ENCODE results near the gene AQP4. TPM values are rescaled to one million over a fixed set of nuclear protein-coding genes. Genes with fewer than 3 reads are reported as not detected.

Gene AQP4
- total RNA-seq, 1 donor from 2014 or later, result under 0.01 TPM

GRCh38 chr18:26840965-26841364 is 24.5 kb downstream of the AQP4 start:
- no peak for DNase-seq (ENCODE audit: low read depth)
- no peaks in the 10 kb centered on the region for H3K27me3 ChIP-seq (ENCODE audit: control insufficient read depth, insufficient read depth, low read length)
- no peak for TF ChIP-seq CTCF (IDR thresholded peaks at IDR 0.05; ENCODE audit: insufficient read depth, low read length, poor library complexity, severe bottlenecking)
- H3K4me3 ChIP-seq (ENCODE audit: low read depth, low read length), result no peak overlapping the region
- no peaks in the 10 kb centered on the region for H3K36me3 ChIP-seq (ENCODE audit: control insufficient read depth, insufficient read depth, low read length)

DNA sequence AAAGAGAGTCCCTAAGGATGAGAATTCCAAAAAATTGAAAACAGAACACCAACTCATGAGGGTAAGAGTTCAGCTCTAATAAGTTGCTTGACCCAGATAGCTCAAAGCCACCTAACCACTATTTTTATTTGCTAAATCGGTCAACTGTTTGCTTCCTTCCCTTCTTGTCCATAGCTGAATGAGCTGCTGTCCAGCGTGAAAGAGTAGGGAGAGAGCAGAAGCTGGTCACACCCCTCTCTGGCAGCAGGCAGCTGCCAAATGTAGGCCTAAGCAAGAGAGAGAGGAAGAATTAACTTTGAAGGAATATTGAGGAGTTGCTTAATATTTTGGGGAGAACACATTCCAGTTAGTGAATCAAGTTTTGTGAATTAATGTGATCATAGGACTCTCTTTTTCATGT is 25.9 kb downstream of the AQP4 start:
- H3K27me3 ChIP-seq (ENCODE audit: control insufficient read depth, insufficient read depth, low read length), result no peaks in the 10 kb centered on the region
- H3K36me3 ChIP-seq (ENCODE audit: control insufficient read depth, insufficient read depth, low read length), result no peaks in the 10 kb centered on the region
- TF ChIP-seq CTCF (IDR thresholded peaks at IDR 0.05; ENCODE audit: insufficient read depth, low read length, poor library complexity, severe bottlenecking), result no peak
- no peak for DNase-seq (ENCODE audit: low read depth)
- H3K4me3 ChIP-seq (ENCODE audit: low read depth, low read length), result no peak overlapping the region

DNA sequence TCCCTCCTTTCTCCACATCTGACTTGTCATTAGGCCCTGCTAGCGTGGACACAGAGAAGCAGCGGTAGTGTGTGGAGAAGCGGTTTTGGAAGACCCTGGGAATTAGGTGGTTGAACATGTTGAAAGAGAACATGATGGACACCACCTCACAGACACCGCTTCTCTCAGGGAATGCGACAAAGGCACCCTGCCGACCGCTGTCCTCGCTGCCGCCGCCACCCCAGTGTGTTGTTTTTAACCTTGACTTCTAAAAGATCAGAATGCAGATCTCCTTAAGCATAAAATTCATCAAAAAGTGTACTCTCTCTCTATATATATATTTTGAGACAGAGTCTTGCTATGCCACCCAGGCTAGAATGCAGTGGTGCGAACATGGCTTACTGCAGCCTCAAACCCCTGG is 33.2 kb downstream of the AQP4 start:
- Histone ChIP-seq H3K4me3 (ENCODE audit: low read depth, low read length) (no peak overlapping the region), H3K27me3 (ENCODE audit: control insufficient read depth, insufficient read depth, low read length) (no peaks in the 10 kb centered on the region), H3K36me3 (ENCODE audit: control insufficient read depth, insufficient read depth, low read length) (no peaks in the 10 kb centered on the region)
- no peak for DNase-seq (ENCODE audit: low read depth)
- TF ChIP-seq CTCF (IDR thresholded peaks at IDR 0.05; ENCODE audit: insufficient read depth, low read length, poor library complexity, severe bottlenecking), result no peak

DNA sequence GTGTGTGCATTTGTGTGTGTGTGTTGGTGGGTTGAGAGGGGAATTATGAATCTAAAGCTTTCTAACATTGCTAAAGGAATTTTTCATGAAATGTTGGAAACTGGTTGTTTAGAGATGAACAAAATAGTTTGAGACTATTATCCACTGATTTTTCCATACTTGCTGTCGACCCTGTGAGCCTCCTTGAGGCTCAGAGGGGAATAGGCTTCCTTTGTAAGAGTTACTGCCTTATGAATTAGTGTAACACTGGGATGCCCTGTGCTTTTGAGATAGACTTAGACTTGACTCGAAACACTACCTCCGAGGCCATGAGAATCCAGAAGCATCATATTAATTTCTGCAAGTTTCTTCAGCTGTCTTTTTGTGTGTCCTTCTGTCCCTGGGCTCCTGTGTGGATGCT is 37.9 kb downstream of the AQP4 start:
- no peak for DNase-seq (ENCODE audit: low read depth)
- Histone ChIP-seq H3K27me3 (ENCODE audit: control insufficient read depth, insufficient read depth, low read length) (no peaks in the 10 kb centered on the region), H3K36me3 (ENCODE audit: control insufficient read depth, insufficient read depth, low read length) (no peaks in the 10 kb centered on the region), H3K4me3 (ENCODE audit: low read depth, low read length) (no peak overlapping the region)
- no peak for TF ChIP-seq CTCF (IDR thresholded peaks at IDR 0.05; ENCODE audit: insufficient read depth, low read length, poor library complexity, severe bottlenecking)

GRCh38 chr18:26826656-26827235 is 38.8 kb downstream of the AQP4 start:
- Histone ChIP-seq H3K36me3 (ENCODE audit: control insufficient read depth, insufficient read depth, low read length) (no peaks in the 10 kb centered on the region), H3K27me3 (ENCODE audit: control insufficient read depth, insufficient read depth, low read length) (no peaks in the 10 kb centered on the region), H3K4me3 (ENCODE audit: low read depth, low read length) (no peak overlapping the region)
- DNase-seq (ENCODE audit: low read depth), result no peak
- TF ChIP-seq CTCF (IDR thresholded peaks at IDR 0.05; ENCODE audit: insufficient read depth, low read length, poor library complexity, severe bottlenecking), result no peak

DNA sequence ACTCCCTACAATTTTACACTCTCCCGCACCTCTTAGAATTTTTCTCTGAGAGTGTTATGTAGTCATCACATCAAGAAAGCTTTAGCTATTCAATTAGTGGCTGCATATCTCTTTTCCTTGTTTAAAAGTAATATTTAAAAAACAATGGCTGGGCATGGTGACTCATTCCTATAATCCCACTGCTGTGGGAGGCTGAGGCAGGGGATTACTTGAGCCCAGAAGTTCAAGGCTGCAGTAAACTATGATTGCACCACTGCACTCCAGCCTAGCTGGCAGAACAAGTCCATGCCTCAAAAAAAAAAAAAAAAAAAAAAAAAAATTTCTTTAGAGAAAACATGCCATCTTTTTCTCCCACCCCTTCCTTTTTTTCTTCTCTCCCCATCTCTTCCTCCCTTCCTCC is 44.3 kb downstream of the AQP4 start:
- Histone ChIP-seq H3K4me3 (ENCODE audit: low read depth, low read length) (no peak overlapping the region), H3K27me3 (ENCODE audit: control insufficient read depth, insufficient read depth, low read length) (no peaks in the 10 kb centered on the region), H3K36me3 (ENCODE audit: control insufficient read depth, insufficient read depth, low read length) (no peaks in the 10 kb centered on the region)
- DNase-seq (ENCODE audit: low read depth), result no peak
- no peak for TF ChIP-seq CTCF (IDR thresholded peaks at IDR 0.05; ENCODE audit: insufficient read depth, low read length, poor library complexity, severe bottlenecking)

All from kidney epithelial cell (primary cell).